ENCODE data around the gene MAGI2.

The MAGI2 gene

DNA sequence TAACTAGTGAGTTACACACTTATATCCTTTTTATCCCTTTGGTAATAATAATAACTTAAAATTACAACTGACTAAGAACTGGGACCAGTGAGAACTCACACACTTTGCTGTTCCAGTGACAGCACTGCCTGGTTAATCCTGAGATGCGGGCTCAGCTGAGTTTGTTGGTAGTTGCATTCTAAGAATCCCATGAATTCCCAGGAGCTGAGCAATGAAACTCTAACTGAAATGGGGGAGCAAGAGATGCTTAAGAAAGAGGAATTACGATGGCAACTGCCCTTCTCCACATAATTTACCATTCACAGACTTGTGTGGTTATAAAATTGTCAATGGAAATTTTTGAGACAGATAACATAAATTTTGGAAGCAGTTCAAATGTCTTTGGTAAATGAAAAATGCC is 659.4 kb downstream of the MAGI2 start:
- no peak for DNase-seq (ENCODE audit: low read depth)
- TF ChIP-seq, protein P1, sequence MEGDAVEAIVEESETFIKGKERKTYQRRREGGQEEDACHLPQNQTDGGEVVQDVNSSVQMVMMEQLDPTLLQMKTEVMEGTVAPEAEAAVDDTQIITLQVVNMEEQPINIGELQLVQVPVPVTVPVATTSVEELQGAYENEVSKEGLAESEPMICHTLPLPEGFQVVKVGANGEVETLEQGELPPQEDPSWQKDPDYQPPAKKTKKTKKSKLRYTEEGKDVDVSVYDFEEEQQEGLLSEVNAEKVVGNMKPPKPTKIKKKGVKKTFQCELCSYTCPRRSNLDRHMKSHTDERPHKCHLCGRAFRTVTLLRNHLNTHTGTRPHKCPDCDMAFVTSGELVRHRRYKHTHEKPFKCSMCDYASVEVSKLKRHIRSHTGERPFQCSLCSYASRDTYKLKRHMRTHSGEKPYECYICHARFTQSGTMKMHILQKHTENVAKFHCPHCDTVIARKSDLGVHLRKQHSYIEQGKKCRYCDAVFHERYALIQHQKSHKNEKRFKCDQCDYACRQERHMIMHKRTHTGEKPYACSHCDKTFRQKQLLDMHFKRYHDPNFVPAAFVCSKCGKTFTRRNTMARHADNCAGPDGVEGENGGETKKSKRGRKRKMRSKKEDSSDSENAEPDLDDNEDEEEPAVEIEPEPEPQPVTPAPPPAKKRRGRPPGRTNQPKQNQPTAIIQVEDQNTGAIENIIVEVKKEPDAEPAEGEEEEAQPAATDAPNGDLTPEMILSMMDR (IDR thresholded peaks at IDR 0.05; ENCODE audit: low read depth, low read length, missing control alignments), result no peak
- in situ Hi-C loops (cut with HindIII; ENCODE audit: low sequenced_read_pairs), result no loop called here
- no peak overlapping the region for H3K4me3 ChIP-seq (ENCODE audit: low read depth, low read length)

DNA sequence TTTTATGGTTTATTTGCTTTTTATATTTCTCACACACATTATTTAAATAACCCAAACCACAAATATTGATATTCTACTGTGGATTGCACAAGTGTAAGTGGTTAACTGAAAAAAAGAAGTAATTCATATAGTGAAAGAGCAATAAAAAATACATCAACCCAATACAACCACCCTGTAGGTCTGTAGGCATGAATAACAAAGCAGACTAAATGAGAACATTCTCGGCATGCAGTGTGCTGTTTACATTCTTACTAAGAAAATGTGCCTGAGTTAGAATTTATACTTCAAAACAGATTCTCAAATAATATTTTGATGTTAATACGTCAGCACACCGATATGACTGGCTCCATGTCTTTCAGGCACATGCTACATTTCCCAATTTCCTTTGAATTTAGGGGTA is 660.8 kb downstream of the MAGI2 start:
- TF ChIP-seq, protein P1 (IDR thresholded peaks at IDR 0.05; ENCODE audit: low read depth, low read length, missing control alignments), result no peak
- no peak overlapping the region for H3K4me3 ChIP-seq (ENCODE audit: low read depth, low read length)
- DNase-seq (ENCODE audit: low read depth), result no peak
- in situ Hi-C loops (cut with HindIII; ENCODE audit: low sequenced_read_pairs), result no loop called here

DNA sequence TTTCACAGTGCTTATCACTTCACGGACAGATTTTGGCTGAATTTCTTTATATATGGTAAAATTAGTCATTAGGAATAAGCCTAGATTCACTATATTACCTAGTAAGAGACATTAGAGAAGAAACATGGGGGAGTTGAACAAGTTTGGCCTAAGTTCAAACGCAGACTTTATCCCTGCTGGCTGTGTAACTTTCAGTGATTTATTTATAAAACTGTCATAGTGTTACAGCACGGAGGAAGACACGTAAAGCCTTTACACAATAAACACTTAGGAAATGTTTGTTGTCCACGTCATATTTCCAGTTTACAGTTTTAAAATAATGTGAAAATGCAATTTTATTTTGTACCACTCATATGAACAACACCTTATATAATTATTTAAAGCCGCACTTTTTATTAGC is 661.5 kb downstream of the MAGI2 start:
- in situ Hi-C loops (cut with HindIII; ENCODE audit: low sequenced_read_pairs), result no loop called here
- TF ChIP-seq, protein P1 (IDR thresholded peaks at IDR 0.05; ENCODE audit: low read depth, low read length, missing control alignments), result no peak
- no peak for DNase-seq (ENCODE audit: low read depth)
- H3K4me3 ChIP-seq (ENCODE audit: low read depth, low read length), result no peak overlapping the region

DNA sequence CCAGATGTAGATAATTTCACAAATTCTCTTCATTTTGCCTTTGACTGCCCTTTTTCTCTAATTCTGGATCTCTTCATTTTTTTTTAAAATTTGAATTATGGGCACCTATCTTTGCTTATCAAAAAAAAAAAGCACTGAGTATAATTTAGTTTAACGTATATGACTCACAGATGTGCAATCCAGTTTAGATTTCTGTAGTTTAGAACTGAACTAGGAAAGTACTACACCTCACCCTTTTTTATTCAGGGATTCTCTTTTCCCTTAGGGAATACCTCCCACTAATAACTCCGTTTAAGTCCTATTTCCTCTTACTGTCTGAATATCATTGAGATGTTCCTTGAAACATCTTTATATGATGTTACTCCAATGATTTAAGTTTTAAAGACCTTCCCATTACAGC is 665.0 kb downstream of the MAGI2 start:
- no peak for DNase-seq (ENCODE audit: low read depth)
- no peak overlapping the region for H3K4me3 ChIP-seq (ENCODE audit: low read depth, low read length)
- TF ChIP-seq, protein P1 (IDR thresholded peaks at IDR 0.05; ENCODE audit: low read depth, low read length, missing control alignments), result no peak
- in situ Hi-C loops (cut with HindIII; ENCODE audit: low sequenced_read_pairs), result no loop called here

DNA sequence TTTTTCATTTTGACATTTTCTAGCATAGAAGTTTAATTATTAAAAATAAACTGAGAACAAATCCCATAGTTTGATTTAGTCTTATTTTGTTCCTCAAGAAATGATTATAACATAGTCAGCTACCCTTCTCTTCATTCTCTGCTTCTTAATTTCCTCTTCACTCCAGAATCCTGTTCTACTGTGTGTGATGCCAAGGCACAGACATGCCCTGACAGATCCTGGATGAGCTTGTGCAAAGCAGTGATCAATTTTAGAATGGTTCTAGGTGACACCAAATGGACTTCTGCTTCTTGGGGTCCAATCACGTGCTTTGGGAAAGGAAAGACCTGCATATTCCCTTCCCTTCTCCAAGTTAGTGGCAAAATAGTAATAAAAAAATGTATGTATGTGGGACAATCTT is 665.6 kb downstream of the MAGI2 start:
- H3K4me3 ChIP-seq (ENCODE audit: low read depth, low read length), result no peak overlapping the region
- in situ Hi-C loops (cut with HindIII; ENCODE audit: low sequenced_read_pairs), result no loop called here
- TF ChIP-seq, protein P1 (IDR thresholded peaks at IDR 0.05; ENCODE audit: low read depth, low read length, missing control alignments), result no peak
- no peak for DNase-seq (ENCODE audit: low read depth)

DNA sequence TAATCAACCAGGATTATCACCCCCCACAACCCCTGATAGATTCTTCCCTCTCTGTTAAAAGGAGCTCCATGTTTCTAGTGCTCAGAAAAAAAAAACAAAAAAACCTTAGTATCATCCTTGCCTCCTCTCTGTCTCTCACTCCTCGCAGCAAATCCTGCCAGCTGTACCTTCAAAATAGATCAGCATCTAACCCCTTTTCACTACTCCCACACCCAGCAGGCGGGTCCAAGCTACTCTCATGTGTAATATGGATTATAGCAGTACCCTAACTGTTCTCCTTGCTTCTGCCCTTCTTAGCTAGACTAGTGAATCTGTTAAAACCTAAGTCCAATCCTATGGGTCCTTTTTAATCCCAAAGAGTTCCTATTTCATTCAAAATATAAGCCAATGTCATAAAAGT is 667.4 kb downstream of the MAGI2 start:
- in situ Hi-C loops (cut with HindIII; ENCODE audit: low sequenced_read_pairs), result no loop called here
- TF ChIP-seq, protein P1 (IDR thresholded peaks at IDR 0.05; ENCODE audit: low read depth, low read length, missing control alignments), result no peak

More for the DNA sequence above, 667.4 kb downstream of the MAGI2 start:
- no peak overlapping the region for H3K4me3 ChIP-seq (ENCODE audit: low read depth, low read length)
- no peak for DNase-seq (ENCODE audit: low read depth)

Measured in astrocyte of the cerebellum (primary cell).